Activated CD8-positive, alpha-beta memory T cell treated with anti-CD3 and anti-CD28 coated beads for 1 hour (primary cell): ENCODE measurements around the gene NAA20.
"Not testable (repeated sequence)": the region's sequence is repeated elsewhere in the genome, so short reads cannot be mapped to it uniquely, and the experiment has no call there.

Experiments used
- DNase-seq, 2 donors: peaks; one replicate each; pipeline ENCODE4 v3.0.0-alpha.2; 2020; ENCODE audit warnings: low read depth in 1 of 2; ENCODE audit errors: extremely low read depth in 1 of 2

NAA20 gene

DNA sequence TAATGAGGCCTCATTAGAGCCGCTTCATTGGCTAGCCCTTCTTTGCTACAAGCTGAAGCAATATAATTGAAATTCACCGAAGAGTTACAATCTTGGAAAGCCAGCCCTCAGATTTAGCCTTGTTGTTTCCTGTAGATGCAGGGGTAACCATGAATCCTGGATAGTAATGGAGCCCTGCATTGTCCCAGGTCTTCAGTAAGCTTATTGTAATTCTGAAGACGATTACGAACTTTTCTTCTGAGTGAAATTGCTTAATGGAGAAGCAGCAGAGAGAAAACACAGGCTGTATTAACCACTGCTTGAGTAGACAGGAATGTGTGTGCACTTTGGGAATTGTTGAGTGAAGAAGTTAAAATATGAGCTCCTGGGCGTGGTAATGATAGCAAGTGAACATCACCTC lies 26.3 kb upstream of the NAA20 start:
- no peak for DNase-seq

DNA sequence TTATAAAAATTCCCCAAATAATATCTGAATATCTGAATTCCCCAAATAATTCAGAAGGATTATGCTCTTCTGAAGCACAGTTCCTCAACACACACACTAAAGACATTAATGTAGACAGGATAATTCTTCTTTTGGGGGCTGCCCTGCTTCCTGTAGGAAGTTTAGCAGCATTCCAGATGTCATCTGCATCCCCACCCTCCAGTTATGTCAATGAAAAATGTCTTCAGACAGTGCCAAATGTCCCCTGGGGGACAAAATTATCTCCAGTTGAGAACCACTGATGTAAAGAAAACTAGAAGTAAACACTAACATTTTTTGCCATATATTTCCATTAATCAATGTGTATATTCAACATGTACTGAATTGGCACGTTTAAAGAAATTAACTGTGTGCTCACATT lies 25.9 kb upstream of the NAA20 start:
- no peak for DNase-seq

DNA sequence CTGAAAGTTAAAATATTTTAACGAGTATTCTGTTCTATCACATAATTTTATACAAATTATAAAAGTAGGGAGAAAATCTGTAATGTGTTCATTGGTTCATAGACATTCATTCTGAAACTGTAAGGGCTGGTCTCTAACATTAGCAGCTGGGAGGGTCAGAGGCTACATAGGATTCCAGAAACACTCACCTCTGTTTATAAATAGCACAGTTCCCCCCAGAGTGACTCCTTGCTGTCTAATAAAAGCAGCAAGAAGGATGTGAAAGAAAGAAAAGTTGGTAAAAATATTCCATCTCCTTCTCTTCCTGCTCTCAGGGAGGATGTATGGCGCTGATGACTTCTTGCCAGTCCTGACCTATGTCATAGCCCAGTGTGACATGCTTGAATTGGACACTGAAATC lies 25.3 kb upstream of the NAA20 start:
- DNase-seq = no peak

DNA sequence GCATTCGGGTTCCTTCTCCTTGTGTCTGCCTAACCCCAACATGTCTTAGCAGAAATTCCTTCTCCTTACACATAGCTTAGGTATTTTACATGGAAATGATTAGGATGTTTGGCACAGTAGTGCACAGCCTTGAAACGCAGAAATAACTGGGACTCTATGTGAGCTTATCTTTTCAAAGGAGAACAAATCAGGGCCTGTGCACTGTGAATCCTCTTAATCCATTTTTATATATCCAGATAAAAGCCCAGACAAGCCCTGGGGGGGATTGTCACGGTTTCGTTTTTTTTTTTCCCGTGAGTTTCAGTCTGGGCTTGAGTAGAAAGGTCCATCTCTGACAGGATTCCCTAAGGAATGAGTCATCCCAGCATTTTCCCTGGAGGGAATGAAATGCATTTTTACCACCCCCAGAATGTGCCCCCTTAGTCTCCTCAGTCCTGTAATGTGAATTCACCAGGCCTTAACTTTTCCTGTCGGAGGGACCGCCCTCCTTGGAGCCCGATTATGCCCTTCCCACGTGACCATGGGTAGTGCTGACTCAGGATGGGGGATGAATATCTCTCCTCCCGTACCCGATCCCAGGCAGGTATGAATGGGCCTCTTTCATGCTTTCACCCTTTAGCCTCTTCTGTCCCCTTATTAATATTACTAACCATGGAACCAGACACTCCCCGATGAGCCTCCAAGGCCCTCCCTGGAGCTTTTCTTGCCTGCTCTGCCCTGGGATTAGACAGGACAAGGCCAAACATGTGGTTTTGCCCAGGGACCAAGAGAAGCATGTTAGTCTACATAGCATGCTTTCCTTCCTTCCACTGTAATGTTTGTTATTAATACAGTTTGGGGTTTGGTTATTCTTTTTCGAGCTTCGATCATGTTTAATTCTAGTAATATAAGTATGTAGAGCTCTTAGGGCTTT lies 23.9 kb upstream of the NAA20 start:
- DNase-seq = no peak

DNA sequence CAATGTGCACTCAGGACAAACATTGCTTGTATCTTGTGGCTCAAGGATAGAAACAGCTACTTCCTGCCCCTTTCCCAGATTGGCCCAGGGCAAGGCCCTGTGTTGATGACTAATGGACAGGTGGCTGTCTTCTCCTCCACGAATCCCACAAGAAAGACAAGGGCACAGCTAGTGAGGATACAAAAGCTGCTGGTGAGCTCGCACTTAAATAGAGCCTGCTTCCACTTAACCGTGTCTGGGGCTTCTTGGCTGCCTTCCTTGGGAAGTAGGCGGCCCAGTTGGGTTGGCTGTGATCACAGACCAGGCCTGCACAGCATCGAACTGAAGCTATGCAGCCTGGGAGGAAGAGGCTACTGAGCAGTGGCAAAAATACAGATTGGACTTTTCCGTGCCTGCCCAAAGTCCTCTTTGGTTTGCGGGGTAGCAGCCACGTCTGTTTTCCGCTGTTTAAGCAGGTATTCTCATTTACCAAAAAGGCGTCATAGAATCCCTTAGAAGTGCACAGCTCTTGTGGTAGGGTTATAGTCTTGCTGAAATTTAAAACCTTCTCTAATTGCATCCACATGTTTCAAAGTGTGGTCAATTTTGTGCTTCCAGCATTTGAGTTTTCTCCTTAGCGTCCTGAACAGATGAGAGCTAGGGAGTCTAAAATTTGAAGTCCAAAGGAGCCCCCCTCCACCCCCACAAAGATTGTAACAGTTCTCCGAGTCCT lies 23.0 kb upstream of the NAA20 start:
- DNase-seq = no peak

DNA sequence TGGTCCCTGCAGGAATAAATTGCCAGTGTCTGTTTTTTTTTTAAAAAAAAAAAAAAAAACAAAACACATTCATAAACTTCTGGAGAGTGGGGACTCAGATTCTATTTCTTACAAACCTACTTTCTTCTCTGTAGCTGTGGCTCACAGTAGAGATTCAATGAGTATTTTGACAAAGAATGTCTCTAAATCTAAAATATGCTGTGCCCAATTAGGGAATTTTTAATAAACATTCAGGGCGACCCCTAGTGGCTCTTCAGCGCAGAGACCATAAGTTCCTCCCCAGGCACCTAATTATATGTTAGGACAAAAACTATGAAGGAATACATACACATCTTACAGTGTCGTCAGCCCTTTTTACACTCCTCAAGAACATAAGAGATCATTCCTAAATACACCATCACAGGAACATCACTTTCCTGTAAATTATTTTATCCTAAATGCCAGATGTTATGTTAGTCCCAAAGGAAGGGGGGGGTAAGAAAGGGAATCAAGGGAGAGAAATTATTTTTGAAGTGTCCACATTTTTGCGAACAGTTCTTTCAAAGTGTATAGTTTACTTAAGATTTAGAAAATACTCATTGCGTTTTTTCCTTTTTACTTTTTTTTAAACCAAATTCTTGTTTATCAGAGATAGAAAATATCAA lies 21.8 kb upstream of the NAA20 start:
- DNase-seq = no peak

DNA sequence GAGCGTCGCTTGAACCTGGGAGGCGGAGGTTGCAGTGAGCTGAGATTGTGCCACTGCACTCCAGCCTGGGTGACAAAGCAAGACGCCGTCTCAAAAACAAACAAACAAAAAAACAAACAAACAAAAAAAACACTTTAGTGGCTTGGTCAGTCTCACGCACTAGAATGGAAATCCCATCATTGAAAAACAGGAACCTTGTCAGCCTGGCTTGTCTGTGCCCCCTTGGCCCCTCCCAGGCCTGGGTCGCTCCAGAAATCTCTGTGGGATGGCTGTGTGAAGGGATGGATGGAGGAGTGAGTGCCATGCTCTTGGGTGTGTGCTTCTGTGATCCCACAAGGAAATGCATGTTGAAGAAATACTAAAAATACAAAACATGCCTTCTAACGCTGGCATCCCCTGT lies 20.9 kb upstream of the NAA20 start:
- no peak for DNase-seq

DNA sequence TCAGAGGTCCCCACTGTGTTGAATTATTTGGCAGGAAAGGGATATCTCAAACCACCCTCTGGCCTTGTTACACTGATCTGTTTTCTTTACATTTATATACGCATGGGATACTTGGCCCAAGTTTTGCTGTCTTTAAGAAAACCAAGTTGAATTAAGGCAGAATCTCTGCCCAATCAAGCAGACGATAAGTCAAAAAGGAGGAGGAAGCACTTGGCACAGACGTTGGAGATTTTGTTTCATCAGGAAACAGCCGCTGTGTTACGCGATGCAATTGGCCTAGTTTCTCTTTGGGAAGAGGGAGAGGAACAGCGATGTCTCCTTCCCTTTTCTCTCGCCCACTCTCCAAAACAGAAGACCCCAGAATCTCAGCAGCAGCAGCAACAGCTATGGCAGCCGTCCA lies 20.2 kb upstream of the NAA20 start:
- no peak for DNase-seq

DNA sequence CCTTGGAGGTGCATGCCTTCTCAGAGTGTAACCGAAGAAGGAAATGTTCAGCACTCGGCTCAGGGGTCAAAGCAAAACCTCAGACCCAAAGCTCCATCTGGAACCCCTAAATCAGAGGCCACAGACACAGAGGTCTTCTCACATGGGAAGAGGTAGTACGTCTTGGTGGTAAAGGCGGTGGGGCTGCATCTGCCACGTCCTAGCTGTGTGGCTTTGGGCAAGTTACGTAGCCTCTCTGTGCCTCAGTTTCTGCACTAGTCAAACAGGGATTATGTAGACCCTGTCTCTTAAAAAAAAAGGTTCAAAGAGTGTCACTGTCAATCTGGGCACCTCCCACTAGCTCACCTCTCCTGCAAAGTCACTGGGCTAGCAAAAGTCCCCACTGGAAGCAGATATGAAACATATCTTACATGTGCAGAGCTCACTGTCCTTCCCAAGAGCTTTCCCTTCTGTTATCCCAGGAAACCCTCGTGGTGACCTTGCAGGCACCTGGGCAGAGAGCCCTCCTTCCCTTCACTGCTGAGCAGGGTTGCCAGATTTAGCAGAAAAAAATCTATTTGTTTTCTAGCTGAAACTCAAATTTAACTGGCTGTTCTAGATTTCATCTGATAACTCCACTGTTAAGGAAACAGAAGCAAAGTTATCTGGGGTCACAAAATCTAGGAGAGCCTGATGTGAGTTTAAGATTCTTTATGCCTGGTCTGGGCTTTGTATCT lies 18.0 kb upstream of the NAA20 start:
- DNase-seq = no peak

DNA sequence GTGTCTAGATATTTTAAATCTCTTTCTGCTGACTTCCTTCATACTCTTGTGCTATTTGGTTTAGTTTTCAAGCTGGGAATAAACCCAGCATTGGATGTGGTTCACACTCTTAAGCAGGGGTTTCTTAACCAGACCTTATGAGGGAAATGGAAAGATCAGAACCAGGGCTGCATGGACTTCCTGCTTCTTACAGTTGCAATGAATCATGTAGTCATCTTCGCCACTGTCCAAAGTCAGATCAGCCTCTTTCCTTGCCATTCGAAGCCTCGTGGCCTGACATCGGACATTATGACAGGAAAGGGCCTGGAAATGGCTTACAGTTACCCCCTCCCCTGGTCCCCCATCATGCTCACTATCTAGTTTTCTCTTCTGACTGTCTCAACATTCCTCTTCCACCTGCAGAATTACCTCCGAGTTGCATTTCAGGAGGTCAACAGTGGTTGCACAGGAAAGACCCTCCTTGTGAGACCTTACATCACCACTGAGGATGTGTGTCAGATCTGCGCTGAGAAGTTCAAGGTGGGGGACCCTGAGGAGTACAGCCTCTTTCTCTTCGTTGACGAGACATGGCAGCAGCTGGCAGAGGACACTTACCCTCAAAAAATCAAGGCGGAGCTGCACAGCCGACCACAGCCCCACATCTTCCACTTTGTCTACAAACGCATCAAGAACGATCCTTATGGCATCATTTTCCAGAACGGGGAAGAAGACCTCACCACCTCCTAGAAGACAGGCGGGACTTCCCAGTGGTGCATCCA lies 16.8 kb upstream of the NAA20 start:
- DNase-seq = no peak

DNA sequence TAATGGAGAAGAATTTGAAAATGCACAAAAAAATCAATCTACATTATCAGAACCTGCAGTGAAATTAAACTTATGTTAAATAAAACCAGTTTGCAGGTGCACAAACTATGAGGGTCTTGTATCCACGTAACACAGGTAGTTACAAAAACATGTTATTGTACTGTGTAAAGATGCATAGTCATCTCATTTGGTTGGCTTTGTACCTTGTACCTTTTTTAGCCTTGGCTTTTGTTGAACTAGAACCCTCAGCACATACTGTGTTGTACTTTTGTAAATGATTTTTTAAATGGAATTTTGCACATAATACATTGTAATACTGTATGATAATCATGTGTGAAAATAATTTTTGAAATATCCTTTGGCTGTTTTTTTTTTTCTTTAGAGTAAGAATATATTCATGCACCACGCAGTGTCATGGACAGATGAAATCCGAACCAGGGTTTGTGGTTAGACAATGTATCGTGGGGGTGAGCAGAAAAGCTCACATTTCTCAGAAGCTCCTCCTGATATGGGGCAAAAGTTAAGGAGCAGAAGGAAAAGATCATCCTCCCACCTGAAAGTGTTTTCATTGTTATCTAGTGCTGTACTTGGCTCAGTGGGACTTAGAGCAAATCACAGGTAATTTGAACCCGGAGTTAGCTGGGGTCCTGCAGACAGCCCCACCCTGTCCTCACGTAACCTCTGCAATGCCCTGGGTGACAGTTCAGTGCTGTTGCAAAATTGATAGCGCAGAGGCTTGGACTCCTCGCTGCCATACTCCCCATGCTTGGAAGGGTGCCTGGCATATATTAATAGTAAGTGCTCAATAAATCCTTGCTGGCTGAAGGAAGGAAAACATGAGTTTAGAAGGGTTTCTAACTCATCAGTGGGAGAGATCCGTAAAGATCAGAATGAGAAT lies 14.8 kb upstream of the NAA20 start:
- DNase-seq = no peak

DNA sequence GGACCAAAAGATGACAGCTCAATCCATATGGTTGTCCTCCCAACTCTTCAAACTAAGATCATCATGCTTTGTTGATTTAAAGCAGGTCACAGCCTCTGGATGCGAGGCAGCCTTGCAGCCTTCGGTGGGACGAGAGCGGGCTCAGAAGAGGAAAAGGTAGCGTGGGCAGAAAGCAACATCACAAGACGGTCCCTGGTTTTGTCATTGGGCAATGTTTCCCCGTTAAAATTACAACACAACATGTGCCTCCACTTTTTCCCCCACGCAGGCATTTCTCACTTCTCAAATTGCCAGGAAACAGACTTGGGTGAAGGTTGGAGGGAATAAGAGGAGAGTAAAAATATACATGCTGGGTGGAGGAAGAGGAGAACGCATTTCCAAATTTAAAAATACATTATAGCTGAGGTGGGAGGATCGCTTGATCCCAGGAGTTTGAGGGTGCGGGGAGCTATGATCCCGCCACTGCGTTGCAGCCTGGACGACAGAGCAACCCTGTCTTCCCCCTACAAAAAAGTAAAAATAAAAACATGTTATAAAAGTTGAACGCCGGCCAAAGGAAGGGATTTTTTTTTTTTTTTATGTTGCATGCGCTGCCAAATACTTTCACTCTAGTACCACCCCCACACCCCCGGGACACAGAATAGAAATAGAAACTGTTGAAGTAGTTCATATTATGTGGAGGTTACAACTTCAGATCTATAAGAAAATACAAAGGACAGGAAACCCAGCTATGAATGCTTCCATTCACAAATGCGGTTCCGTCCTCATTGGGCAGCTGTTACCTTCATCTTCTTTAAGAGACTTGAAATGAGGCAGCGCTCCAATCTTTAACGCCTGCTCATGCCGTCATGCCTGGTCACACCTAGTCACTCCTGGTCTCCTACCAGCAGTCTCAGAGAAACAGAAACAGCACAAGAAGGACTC lies 13.9 kb upstream of the NAA20 start:
- no peak for DNase-seq

DNA sequence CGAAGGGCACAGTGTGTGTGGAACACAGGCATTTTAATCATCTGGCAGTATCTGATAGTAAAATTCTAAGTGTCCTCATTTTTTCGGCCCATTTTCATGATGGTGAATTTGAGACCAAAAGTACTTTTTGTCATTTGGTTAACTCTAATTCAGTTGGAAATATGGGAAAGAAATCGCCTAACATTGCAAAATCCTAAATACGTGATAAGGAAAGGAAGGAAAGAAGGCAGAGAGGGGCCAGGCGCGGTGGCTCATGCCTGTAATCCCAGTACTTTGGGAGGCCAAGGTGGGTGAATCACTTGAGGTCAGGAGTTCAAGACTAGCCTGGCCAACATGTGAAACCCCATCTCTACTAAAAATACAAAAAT lies 13.2 kb upstream of the NAA20 start:
- not testable (repeated sequence) for DNase-seq

DNA sequence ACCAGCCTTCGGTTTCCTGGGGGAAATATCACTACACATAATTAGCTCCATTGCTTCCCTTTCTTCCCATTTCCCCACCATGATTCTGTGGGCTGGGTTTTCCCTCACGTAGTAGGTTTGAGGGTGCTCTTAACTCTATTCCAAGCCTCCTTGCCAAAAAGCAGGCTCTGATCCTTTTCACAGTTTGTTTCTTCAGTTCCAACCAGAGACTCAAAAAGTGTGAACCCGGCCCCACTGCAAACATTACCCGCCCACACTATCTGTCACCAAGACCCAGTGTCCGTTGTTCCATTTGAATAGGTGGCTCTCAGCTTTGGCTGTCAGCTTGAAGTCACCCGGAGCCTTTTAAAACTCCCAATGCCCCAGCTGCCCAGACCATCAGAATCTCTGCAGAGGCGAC lies 11.8 kb upstream of the NAA20 start:
- DNase-seq = no peak

DNA sequence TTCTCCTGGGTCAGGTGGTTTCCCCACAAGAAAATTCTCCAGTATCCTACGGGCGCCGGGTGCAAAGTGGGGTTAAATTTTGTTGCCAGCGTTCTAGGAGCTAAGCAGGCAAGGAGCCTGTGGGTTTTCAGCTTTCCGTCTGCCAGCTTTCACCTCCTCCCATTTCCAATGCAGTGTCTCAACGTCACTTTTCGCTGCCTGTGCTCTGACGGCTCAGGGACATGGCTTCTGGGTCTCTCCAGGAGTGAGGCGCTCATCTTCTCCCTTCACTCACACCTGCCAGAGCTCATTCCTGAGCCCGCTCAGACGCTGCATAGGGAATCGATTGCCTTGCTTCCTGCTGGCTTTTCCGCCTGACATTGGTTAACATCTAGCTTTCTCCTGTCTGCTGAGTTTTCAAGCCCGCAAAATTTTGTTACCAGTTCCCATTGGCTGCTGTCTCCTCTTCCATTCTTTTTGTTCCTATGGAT lies 7.3 kb upstream of the NAA20 start:
- no peak for DNase-seq

DNA sequence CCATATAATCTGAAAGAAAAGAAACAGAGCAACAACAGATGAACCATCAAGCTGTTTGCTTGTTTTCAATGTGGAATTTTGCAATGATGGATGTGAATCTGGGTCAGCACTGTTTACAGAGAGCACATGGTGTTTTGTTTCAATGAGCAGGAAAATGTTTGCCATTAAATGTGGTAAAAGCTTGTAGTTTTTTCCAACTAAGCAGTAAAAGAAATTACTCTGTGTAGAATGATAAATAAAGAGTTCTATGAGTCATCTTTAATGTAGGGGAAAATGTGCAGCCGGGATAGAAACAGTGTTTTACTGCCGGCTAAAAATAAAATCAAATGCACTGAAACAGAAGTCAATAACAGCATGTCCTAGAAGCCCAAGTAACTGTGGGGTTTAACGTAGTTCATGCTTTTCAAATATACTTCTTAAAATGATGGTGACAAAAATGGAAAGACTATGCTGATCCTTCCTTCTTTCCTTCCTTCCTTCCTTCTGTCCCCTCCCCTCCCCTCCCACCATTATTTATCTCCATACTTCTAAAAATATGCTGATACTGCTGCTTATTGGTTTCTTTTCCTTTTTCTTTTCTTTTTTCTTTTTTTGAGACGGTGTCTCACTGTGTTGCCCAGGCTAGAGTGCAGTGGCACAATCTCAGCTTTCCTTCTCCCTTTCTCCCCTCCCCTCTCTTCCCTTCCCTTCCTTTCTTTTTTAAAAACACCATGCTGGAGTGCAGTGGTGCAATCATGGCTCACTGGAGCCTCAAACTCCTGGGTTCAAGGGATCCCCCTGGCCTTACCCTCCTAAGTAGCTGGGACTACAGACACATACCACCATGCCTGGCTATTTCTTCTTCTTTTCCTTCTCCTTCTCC lies 6.3 kb upstream of the NAA20 start:
- DNase-seq = no peak

DNA sequence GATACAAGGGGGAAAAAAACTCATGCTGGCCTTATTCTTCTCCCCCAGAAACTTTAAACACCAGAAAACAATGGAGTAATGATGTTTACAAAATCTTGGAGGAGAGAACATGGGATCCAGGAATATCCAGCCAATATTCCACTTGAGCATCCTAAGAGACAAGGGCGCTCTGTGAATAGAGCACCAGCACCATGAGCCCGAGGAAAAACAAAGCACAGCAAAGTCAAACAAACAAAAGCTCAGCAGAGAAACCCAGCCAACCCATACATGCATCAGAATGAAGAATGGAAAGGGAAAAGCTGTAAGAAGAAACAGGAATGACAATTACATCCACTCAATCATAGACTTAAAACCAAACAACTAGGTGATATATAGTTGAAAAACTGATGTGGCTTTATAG lies 4.6 kb upstream of the NAA20 start:
- DNase-seq = no peak
